ENCODE data around the gene BZW2.
A peak's percentile ranks its signal among the peaks of the same experiment; 100 is the strongest.

BZW2 gene

GRCh38 chr7:16734148-16734726, 88.3 kb downstream of the BZW2 start:
- peak; percentile 77 for DNase-seq (ENCODE audit: low read depth)
- no peak overlapping the region for H3K4me3 ChIP-seq (replicated peaks; ENCODE audit: low read depth, low read length)
- TF ChIP-seq, protein P1, sequence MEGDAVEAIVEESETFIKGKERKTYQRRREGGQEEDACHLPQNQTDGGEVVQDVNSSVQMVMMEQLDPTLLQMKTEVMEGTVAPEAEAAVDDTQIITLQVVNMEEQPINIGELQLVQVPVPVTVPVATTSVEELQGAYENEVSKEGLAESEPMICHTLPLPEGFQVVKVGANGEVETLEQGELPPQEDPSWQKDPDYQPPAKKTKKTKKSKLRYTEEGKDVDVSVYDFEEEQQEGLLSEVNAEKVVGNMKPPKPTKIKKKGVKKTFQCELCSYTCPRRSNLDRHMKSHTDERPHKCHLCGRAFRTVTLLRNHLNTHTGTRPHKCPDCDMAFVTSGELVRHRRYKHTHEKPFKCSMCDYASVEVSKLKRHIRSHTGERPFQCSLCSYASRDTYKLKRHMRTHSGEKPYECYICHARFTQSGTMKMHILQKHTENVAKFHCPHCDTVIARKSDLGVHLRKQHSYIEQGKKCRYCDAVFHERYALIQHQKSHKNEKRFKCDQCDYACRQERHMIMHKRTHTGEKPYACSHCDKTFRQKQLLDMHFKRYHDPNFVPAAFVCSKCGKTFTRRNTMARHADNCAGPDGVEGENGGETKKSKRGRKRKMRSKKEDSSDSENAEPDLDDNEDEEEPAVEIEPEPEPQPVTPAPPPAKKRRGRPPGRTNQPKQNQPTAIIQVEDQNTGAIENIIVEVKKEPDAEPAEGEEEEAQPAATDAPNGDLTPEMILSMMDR (IDR thresholded peaks at IDR 0.05; ENCODE audit: low read length, missing control alignments) = no peak

DNA sequence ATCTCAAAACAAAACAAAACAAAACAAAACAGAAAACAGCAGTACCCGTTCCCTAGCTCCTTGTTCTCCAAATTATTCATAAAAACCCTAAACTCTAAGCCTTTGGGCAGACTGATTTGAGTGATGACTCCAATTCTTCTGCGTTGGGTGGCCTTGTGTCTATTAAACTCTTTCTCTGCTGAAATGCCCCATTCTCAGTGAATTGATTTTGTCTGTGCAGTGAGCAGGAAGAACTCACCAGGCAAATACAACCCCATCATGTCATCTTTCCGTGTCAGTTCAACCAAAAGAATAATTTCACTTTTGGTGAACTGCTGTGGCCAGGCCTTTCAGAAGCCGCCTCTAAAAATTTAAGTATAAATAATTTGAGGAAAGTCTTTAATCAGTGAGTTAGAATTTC, 89.0 kb downstream of the BZW2 start:
- TF ChIP-seq, protein P1 (IDR thresholded peaks at IDR 0.05; ENCODE audit: low read length, missing control alignments) = no peak
- no peak overlapping the region for H3K4me3 ChIP-seq (replicated peaks; ENCODE audit: low read depth, low read length)
- no peak for DNase-seq (ENCODE audit: low read depth)

GRCh38 chr7:16738011-16738688, 92.2 kb downstream of the BZW2 start:
- TF ChIP-seq, protein P1 (IDR thresholded peaks at IDR 0.05; ENCODE audit: low read length, missing control alignments) = no peak
- DNase-seq (ENCODE audit: low read depth) = no peak
- no peak overlapping the region for H3K4me3 ChIP-seq (replicated peaks; ENCODE audit: low read depth, low read length)

- H3K4me3 ChIP-seq (replicated peaks; ENCODE audit: low read depth, low read length) = no peak overlapping the region
- DNase-seq (ENCODE audit: low read depth) = peak; percentile 98
- TF ChIP-seq, protein P1 (IDR thresholded peaks at IDR 0.05; ENCODE audit: low read length, missing control alignments) = no peak
Measured at GRCh38 chr7:16739863-16740622, 94.1 kb downstream of the BZW2 start.

DNA sequence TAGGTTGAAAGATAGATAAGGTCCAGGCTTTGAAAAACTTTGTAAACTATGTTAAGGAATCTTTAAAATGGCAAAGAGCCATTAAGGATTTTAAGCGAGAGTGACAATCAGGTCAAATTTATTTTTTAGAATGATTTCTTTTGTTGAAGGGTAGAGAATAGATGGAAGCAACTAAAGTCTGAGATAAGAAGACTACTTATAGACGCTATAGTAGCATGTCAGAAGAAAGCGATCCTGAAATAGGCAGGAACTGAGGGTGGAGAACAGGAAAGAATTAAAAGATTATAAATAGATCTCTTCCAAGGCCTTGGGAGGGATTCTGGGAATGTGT, 94.6 kb downstream of the BZW2 start:
- peak; percentile 14 for DNase-seq (ENCODE audit: low read depth)
- TF ChIP-seq, protein P1 (IDR thresholded peaks at IDR 0.05; ENCODE audit: low read length, missing control alignments) = no peak
- no peak overlapping the region for H3K4me3 ChIP-seq (replicated peaks; ENCODE audit: low read depth, low read length)

DNA sequence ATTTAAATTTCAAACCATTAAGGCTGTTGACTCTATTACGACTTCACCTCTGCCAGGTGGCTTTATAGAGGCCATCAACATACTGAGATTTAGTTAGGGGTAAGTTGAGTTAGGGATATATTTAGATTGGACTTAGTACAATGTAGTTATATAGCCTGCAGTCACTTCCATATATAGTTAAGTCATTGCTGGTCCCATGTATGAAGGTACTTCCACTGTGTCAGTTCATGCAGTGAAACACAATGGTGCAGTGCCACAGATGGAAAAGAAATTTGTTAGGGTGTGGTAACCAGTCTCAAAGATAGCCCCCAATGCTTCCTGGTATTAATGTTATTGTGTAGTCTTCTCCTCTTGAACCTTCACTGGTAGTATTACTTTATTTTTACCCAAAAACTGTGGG, 95.0 kb downstream of the BZW2 start:
- no peak overlapping the region for H3K4me3 ChIP-seq (replicated peaks; ENCODE audit: low read depth, low read length)
- TF ChIP-seq, protein P1 (IDR thresholded peaks at IDR 0.05; ENCODE audit: low read length, missing control alignments) = no peak
- no peak for DNase-seq (ENCODE audit: low read depth)

All from fibroblast of pulmonary artery (primary cell).